Fibroblast of lung (primary cell): ENCODE results near the gene HS6ST2. TPM values are rescaled to one million over a fixed set of nuclear protein-coding genes. Genes with fewer than 3 reads are reported as not detected.

Experiments
- DNase-seq, 2 donors: peaks; one replicate each; pipeline versions ENCODE4 v3.0.0 to v3.0.0-alpha.2; 2010; ENCODE audit warnings: low read depth in 2 of 2
- H2AFZ ChIP-seq: 2 replicates; pipeline ENCODE4 v1.5.1; 2012; ENCODE audit warnings: low read length, control low read depth, inconsistent platforms
- H3K27ac ChIP-seq: 2 replicates; pipeline ENCODE4 v1.5.1; 2011; ENCODE audit warnings: low read length, control low read depth; ENCODE audit not compliant: insufficient read depth
- H3K27me3 ChIP-seq: 2 replicates; pipeline ENCODE4 v1.5.1; 2011; ENCODE audit warnings: mild to moderate bottlenecking, low read length; ENCODE audit not compliant: control insufficient read depth, insufficient read depth
- H3K36me3 ChIP-seq: 2 replicates; pipeline ENCODE4 v1.5.1; 2011; ENCODE audit warnings: low read length; ENCODE audit not compliant: control insufficient read depth, insufficient read depth
- H3K4me1 ChIP-seq: 2 replicates; pipeline ENCODE4 v1.5.1; 2011; ENCODE audit warnings: low read length; ENCODE audit not compliant: control insufficient read depth, insufficient read depth; ENCODE audit errors: extremely low read depth
- H3K4me2 ChIP-seq: 2 replicates; pipeline ENCODE4 v1.5.1; 2011; ENCODE audit warnings: low read length, control low read depth; ENCODE audit not compliant: insufficient read depth; ENCODE audit errors: extremely low read depth
- H3K4me3 ChIP-seq, 4 experiments: fragments of 200-600 bp in 1 of 4; sonication (generic) in 1 of 4; replicated peaks in 1 of 4; 2 replicates each; pipeline ENCODE4 v1.5.1; 2011 to 2016; ENCODE audit warnings: low read length in 4 of 4, low read depth in 3 of 4, mild to moderate bottlenecking in 3 of 4, control low read depth in 2 of 4, inconsistent platforms in 1 of 4, mixed read lengths in 1 of 4; ENCODE audit not compliant: insufficient read depth in 1 of 4; ENCODE audit errors: control extremely low read depth in 1 of 4
- H3K79me2 ChIP-seq: 2 replicates; pipeline ENCODE4 v1.5.1; 2012; ENCODE audit warnings: mild to moderate bottlenecking, low read length, inconsistent platforms; ENCODE audit not compliant: control insufficient read depth, insufficient read depth
- H3K9ac ChIP-seq: 2 replicates; pipeline ENCODE4 v1.5.1; 2011; ENCODE audit warnings: mild to moderate bottlenecking, low read length, control low read depth; ENCODE audit not compliant: insufficient read depth
- H3K9me3 ChIP-seq: 2 replicates; pipeline ENCODE4 v1.5.1; 2012; ENCODE audit warnings: low read depth, low read length; ENCODE audit not compliant: control insufficient read depth, insufficient read depth
- H4K20me1 ChIP-seq: 2 replicates; pipeline ENCODE4 v1.5.1; 2011; ENCODE audit warnings: low read length; ENCODE audit not compliant: control insufficient read depth, insufficient read depth; ENCODE audit errors: extremely low read depth
- CTCF ChIP-seq, 2 donors: IDR thresholded peaks in 1 of 2; conservative IDR thresholded peaks in 1 of 2; 1 replicate in 1 of 2; 2 replicates in 1 of 2; pipeline ENCODE4 v1.5.1; 2011 to 2012; ENCODE audit warnings: low read length in 2 of 2, control low read depth in 1 of 2, inconsistent platforms in 1 of 2, low read depth in 1 of 2, mild to moderate bottlenecking in 1 of 2
- EZH2 ChIP-seq: IDR thresholded peaks from 2 replicates; pipeline ENCODE4 v1.5.1; 2012; ENCODE audit warnings: low read length, control low read depth, mild to moderate bottlenecking; ENCODE audit errors: missing control alignments
- polyA plus RNA-seq, 2 donors: library from polyadenylated mRNA; depleted of rRNA in 1 of 2; stranded (reverse) in 1 of 2; unstranded in 1 of 2; fragments of >200 nt; gene quantifications; 2 replicates each; pipeline ENCODE4 v1.2.1, GENCODE V29; 2011 to 2012; ENCODE audit warnings: missing spikeins in 1 of 2
- total RNA-seq: library from RNA; depleted of rRNA; stranded (reverse); fragments of >200 nt; gene quantifications from 2 replicates; pipeline ENCODE4 v1.2.1, GENCODE V29; 2014

HS6ST2 gene
- total and polyA plus RNA-seq, 2 donors (not counting 1 experiment from before 2014, with no cell fraction given), result 0.01 to 0.17 TPM

- peak in 1 of 2 donors; percentile 3 for DNase-seq
Measured at GRCh38 chrX:132576939-132577338, 381.5 kb downstream of the HS6ST2 start.

More at GRCh38 chrX:132576939-132577338, 381.5 kb downstream of the HS6ST2 start:
- TF ChIP-seq CTCF (conservative IDR thresholded peaks at IDR 0.05 in 1 of 2, IDR thresholded peaks at IDR 0.05 in 1 of 2; ENCODE audit: low read depth in 1 of 2, low read length in 2 of 2), result no peak
- TF ChIP-seq EZH2, result no peak
- no peak overlapping the region for H2AFZ ChIP-seq
- H3K36me3 ChIP-seq, result no peaks in the 10 kb centered on the region
- no peak overlapping the region for H3K4me2 ChIP-seq
- no peaks in the 10 kb centered on the region for H3K9me3 ChIP-seq
- H3K9ac ChIP-seq, result no peak overlapping the region
- H4K20me1 ChIP-seq, result no peaks in the 10 kb centered on the region
- H3K27ac ChIP-seq, result no peak overlapping the region
- H3K4me3 ChIP-seq, result no peak overlapping the region
- H3K27me3 ChIP-seq, result no peaks in the 10 kb centered on the region
- H3K4me1 ChIP-seq, result no peaks in the 10 kb centered on the region
- no peaks in the 10 kb centered on the region for H3K79me2 ChIP-seq

Other genes with a start within 250 kb of the HS6ST2 start
- not detected in 2 replicates for gene USP26, start 138.5 kb upstream of the HS6ST2 start, total RNA-seq
- not detected in 2 replicates for gene USP26, start 138.5 kb upstream of the HS6ST2 start, polyA plus RNA-seq